Endothelial cell of umbilical vein (primary cell): ENCODE data around the gene PDSS1. TPM values are rescaled to one million over a fixed set of nuclear protein-coding genes. Genes with fewer than 3 reads are reported as not detected.
A peak's percentile ranks its signal among the peaks of the same experiment; 100 is the strongest.
"Not testable (repeated sequence)": the region's sequence is repeated elsewhere in the genome, so short reads cannot be mapped to it uniquely, and the experiment has no call there.

Experiments
- BruUV-seq: library from RNA; stranded (reverse); fragments of 400-500 nt; replicated peaks from 2 replicates; lab custom pipeline; 2021; lab: Mats Ljungman, UMichigan
- CTCF ChIA-PET: fragments of 300-600, 350-600 bp; sonication (Branson Sonifier 250); formaldehyde crosslinking; loops from one replicate; lab custom pipeline; 2021; ENCODE audit warnings: antibody characterized with exemption, inconsistent platforms; lab: Charles Lee
- POLR2A ChIA-PET: fragments of 300-600, 350-600 bp; sonication (Branson Sonifier 250); formaldehyde crosslinking; loops from one replicate; lab custom pipeline; 2021; ENCODE audit warnings: antibody characterized with exemption, inconsistent platforms; lab: Charles Lee
- DNase-seq: peaks from one replicate; pipeline ENCODE4 v3.0.0-alpha.2; 2011; ENCODE audit warnings: low read depth, low spot score
- FAIRE-seq: peaks from 2 replicates; lab custom pipeline; 2011; peaks lifted over from hg19 to GRCh38; lab: Jason Lieb, UNC
- H2AFZ ChIP-seq: 2 replicates; pipeline ENCODE4 v1.6.0; 2012; ENCODE audit warnings: low read depth, low read length, control low read depth, inconsistent platforms
- H3K27ac ChIP-seq: 2 replicates; pipeline ENCODE4 v1.5.1; 2011; ENCODE audit warnings: low read depth, mild to moderate bottlenecking, control low read depth, low read length, moderate library complexity; ENCODE audit not compliant: insufficient read depth
- H3K27me3 ChIP-seq, 2 experiments: 2 replicates each; pipeline versions ENCODE4 v1.6.0 to v1.6.1; 2011; ENCODE audit warnings: low read length in 2 of 2, mixed read lengths in 1 of 2; ENCODE audit not compliant: control insufficient read depth in 2 of 2, insufficient read depth in 2 of 2
- H3K36me3 ChIP-seq, 2 experiments: 2 replicates in 1 of 2; 3 replicates in 1 of 2; pipeline ENCODE4 v1.5.1; 2011; ENCODE audit warnings: low read length in 2 of 2, mild to moderate bottlenecking in 1 of 2, moderate library complexity in 1 of 2; ENCODE audit not compliant: control insufficient read depth in 2 of 2, insufficient read depth in 2 of 2; ENCODE audit errors: extremely low read depth in 1 of 2
- H3K4me1 ChIP-seq: 3 replicates; pipeline ENCODE4 v1.5.1; 2011; ENCODE audit warnings: mild to moderate bottlenecking, low read length; ENCODE audit not compliant: control insufficient read depth, insufficient read depth; ENCODE audit errors: extremely low read depth
- H3K4me2 ChIP-seq: 2 replicates; pipeline ENCODE4 v1.6.1; 2011; ENCODE audit warnings: low read length, control low read depth, mixed read lengths; ENCODE audit not compliant: insufficient read depth
- H3K4me3 ChIP-seq, 3 experiments: fragments of 200-600 bp in 1 of 3; sonication (generic), shearing (Covaris generic) in 1 of 3; replicated peaks in 1 of 3; 2 replicates each; pipeline ENCODE4 v1.5.1; 2011 to 2016; ENCODE audit warnings: control low read depth in 3 of 3, low read length in 3 of 3, mild to moderate bottlenecking in 2 of 3, inconsistent platforms in 1 of 3, low read depth in 1 of 3, moderate library complexity in 1 of 3; ENCODE audit not compliant: insufficient read depth in 1 of 3
- H3K79me2 ChIP-seq: 2 replicates; pipeline ENCODE4 v1.6.0; 2012; ENCODE audit warnings: low read length, inconsistent platforms; ENCODE audit not compliant: control insufficient read depth, insufficient read depth
- H3K9ac ChIP-seq: replicated peaks from 2 replicates; pipeline ENCODE3; 2011; ENCODE audit warnings: low read length, control low read depth; ENCODE audit not compliant: insufficient read depth; ENCODE audit errors: extremely low read depth
- H3K9me1 ChIP-seq: replicated peaks from 3 replicates; pipeline ENCODE4 v1.6.0; 2011; ENCODE audit warnings: mild to moderate bottlenecking, low read length; ENCODE audit not compliant: control insufficient read depth, insufficient read depth; ENCODE audit errors: extremely low read depth
- H3K9me3 ChIP-seq: replicated peaks from 2 replicates; pipeline ENCODE4 v1.5.1; 2012; ENCODE audit warnings: low read length, inconsistent platforms; ENCODE audit not compliant: control insufficient read depth, insufficient read depth
- H4K20me1 ChIP-seq: replicated peaks from 2 replicates; pipeline ENCODE3; 2011; ENCODE audit warnings: mild to moderate bottlenecking, low read length; ENCODE audit not compliant: control insufficient read depth, insufficient read depth; ENCODE audit errors: extremely low read depth
- EZH2 ChIP-seq: IDR thresholded peaks from 2 replicates; pipeline ENCODE4 v1.6.1; 2012; ENCODE audit warnings: borderline replicate concordance, low read depth, mild to moderate bottlenecking, moderate library complexity, low read length, inconsistent platforms; ENCODE audit not compliant: severe bottlenecking
- FOS ChIP-seq: IDR thresholded peaks from 2 replicates; pipeline ENCODE4 v1.6.1; 2011; ENCODE audit warnings: mild to moderate bottlenecking, low read length, moderate library complexity, borderline replicate concordance; ENCODE audit not compliant: insufficient read depth
- GATA2 ChIP-seq: IDR thresholded peaks from 2 replicates; pipeline ENCODE4 v1.7.0; 2011; ENCODE audit warnings: low read depth, mild to moderate bottlenecking, moderate library complexity, mixed read lengths, low read length; ENCODE audit not compliant: insufficient read length, insufficient read depth
- JUN ChIP-seq: IDR thresholded peaks from 2 replicates; pipeline ENCODE4 v1.6.1; 2011; ENCODE audit warnings: borderline replicate concordance, low read depth; ENCODE audit not compliant: insufficient read length, insufficient read depth
- MYC ChIP-seq: IDR thresholded peaks from one replicate; pipeline ENCODE4 v1.6.1; 2011; ENCODE audit warnings: mild to moderate bottlenecking, low read depth, low read length
- POLR2AphosphoS5 ChIP-seq: IDR thresholded peaks from 2 replicates; pipeline ENCODE4 v1.6.1; 2012; ENCODE audit warnings: low read depth, mild to moderate bottlenecking, control low read depth, low read length, moderate library complexity; ENCODE audit not compliant: insufficient read depth
- dilution Hi-C: fragments of 300-500 bp; cut with MboI; formaldehyde crosslinking; loops from one replicate; pipeline ENCODE4 v1.15.0; 2019; ENCODE audit warnings: low sequenced_read_pairs; ENCODE audit not compliant: extremely low pct_ligation_motif_present
- intact Hi-C: fragments of 100-400 bp; cut with micrococcal nuclease; formaldehyde crosslinking; loops from one replicate; pipeline ENCODE4 v1.10.0; 2022
- polyA plus RNA-seq, 4 experiments: library from polyadenylated mRNA; depleted of rRNA in 3 of 4; stranded (reverse) in 3 of 4; unstranded in 1 of 4; fragments of >200 nt; gene quantifications; 2 replicates each; pipeline versions ENCODE4 v1.2.1 to v1.2.3, GENCODE V29; 2011 to 2012; ENCODE audit warnings: missing spikeins in 1 of 4
- total RNA-seq: library from RNA; stranded (reverse); gene quantifications from 2 replicates; pipeline ENCODE4 v1.2.3, GENCODE V29; 2021
- TF ChIP-seq, protein P1 (sequence below), 2 donors: IDR thresholded peaks; 1 replicate in 1 of 2; 2 replicates in 1 of 2; pipeline ENCODE4 v1.5.1; 2011; ENCODE audit warnings: low read length in 2 of 2, mild to moderate bottlenecking in 2 of 2, moderate library complexity in 2 of 2, control low read depth in 1 of 2, inconsistent platforms in 1 of 2, low read depth in 1 of 2; ENCODE audit not compliant: insufficient read depth in 1 of 2; ENCODE audit errors: extremely low read depth in 1 of 2
- TF ChIP-seq, protein P2 (sequence below): IDR thresholded peaks from 2 replicates; pipeline ENCODE4 v1.6.1; 2011; ENCODE audit not compliant: insufficient read depth, insufficient read length

PDSS1 gene
- total and polyA plus RNA-seq, 2 donors (not counting 3 experiments of a cell fraction or from before 2014, with no cell fraction given) = 9.1 to 11.3 TPM

DNA sequence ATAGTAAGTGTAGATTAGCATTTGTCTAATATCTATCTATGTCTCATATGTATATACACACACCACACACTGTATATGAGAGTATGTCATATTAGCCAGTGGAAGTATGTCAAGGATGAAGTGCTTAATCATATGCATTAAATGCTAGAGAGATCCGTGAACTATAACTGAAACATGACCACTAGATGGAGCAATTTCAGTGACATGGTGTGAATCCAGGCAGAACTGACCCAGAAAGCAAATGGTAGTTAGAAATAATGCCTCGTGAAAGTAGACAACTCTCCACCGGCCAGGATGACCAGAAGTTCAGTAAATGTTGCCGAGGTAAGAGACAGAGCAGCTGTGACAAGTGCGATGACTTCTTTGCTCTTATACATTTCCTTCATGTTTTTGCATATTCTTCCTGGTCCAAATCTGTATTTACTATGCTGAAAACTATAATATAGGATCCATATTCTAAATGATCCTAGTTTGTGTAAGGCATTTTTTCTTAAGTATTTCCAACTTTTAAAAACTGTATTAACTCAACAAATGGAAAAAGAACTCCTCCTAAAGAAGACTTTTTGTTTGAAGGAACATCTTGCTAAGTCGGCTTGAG is 12.7 kb upstream of the PDSS1 start:
- DNase-seq (peak; percentile 55), FAIRE-seq (peak; percentile 72)
- intact Hi-C loops = loop anchor here (1.0 kb wide), 1 partner anchor 198 kb away; no protein-coding TSS in a partner anchor
- H3K9me3 ChIP-seq, H3K27ac ChIP-seq, H3K36me3 ChIP-seq, H3K4me3 ChIP-seq, H3K4me2 ChIP-seq, H3K27me3 ChIP-seq, H3K79me2 ChIP-seq, H3K9me1 ChIP-seq, H2AFZ ChIP-seq, dilution Hi-C loops, H3K9ac ChIP-seq, H3K4me1 ChIP-seq, POLR2A ChIA-PET, H4K20me1 ChIP-seq, BruUV-seq: not testable (repeated sequence)
- TF ChIP-seq, protein P1, sequence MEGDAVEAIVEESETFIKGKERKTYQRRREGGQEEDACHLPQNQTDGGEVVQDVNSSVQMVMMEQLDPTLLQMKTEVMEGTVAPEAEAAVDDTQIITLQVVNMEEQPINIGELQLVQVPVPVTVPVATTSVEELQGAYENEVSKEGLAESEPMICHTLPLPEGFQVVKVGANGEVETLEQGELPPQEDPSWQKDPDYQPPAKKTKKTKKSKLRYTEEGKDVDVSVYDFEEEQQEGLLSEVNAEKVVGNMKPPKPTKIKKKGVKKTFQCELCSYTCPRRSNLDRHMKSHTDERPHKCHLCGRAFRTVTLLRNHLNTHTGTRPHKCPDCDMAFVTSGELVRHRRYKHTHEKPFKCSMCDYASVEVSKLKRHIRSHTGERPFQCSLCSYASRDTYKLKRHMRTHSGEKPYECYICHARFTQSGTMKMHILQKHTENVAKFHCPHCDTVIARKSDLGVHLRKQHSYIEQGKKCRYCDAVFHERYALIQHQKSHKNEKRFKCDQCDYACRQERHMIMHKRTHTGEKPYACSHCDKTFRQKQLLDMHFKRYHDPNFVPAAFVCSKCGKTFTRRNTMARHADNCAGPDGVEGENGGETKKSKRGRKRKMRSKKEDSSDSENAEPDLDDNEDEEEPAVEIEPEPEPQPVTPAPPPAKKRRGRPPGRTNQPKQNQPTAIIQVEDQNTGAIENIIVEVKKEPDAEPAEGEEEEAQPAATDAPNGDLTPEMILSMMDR (IDR thresholded peaks at IDR 0.05; ENCODE audit: extremely low read depth in 1 of 2, insufficient read depth in 1 of 2, low read depth in 1 of 2, low read length in 2 of 2) = peak; percentile 40 to 43
- CTCF ChIA-PET = interaction anchor here (1.0 to 6.6 kb wide), 3 partner anchors 42 to 198 kb away, joined by 3 to 32 read pairs (median 3); partner anchors contain the start of gene ABI1

DNA sequence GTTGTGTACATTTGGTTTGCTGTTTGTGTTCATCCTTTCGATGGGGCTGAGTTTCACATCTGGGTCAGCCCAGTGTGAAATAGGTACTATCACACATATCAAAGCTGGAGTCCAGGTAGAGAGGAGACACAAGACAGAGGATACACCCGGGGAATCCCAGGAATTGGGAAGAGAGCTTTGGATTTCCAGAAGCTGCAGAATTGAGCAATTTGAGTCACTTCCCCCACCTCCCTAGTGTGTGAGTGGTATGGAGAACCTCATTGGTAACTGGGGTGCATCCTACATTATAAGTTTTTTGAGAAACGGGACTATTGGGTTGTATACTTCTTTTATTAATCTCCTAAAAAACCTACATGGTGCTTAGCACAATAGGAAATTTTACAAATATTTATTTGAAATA is 12.1 kb upstream of the PDSS1 start:
- intact Hi-C loops (no loop called here), dilution Hi-C loops (no loop called here)
- BruUV-seq = no TSS peak
- no peak for DNase-seq
- H3K9me1 ChIP-seq = no peaks in the 10 kb centered on the region
- no peak overlapping the region for H3K27ac ChIP-seq
- peaks cover 2% of the 10 kb centered on the region for H3K4me1 ChIP-seq
- no peaks in the 10 kb centered on the region for H4K20me1 ChIP-seq
- H3K27me3 ChIP-seq = peaks cover 0 to 2% of the 10 kb centered on the region in 2 experiments
- ChIA-PET POLR2A (no interaction called here), CTCF (interaction anchor here (0.6 to 6.6 kb wide), 3 partner anchors 41 to 334 kb away, joined by 3 to 32 read pairs (median 8); no protein-coding TSS in a partner anchor)
- H3K36me3 ChIP-seq = no peaks in the 10 kb centered on the region
- H3K4me2 ChIP-seq = no peak overlapping the region
- H3K9me3 ChIP-seq = no peaks in the 10 kb centered on the region
- no peak for TF ChIP-seq FOS
- TF ChIP-seq, protein P1 (IDR thresholded peaks at IDR 0.05; ENCODE audit: extremely low read depth in 1 of 2, insufficient read depth in 1 of 2, low read depth in 1 of 2, low read length in 2 of 2) = no peak
- TF ChIP-seq JUN = no peak
- no peak for TF ChIP-seq EZH2
- no peak for TF ChIP-seq MYC
- TF ChIP-seq POLR2AphosphoS5 = no peak
- no peak for TF ChIP-seq GATA2
- TF ChIP-seq, protein P2, sequence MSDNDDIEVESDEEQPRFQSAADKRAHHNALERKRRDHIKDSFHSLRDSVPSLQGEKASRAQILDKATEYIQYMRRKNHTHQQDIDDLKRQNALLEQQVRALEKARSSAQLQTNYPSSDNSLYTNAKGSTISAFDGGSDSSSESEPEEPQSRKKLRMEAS = no peak
- H3K4me3 ChIP-seq = no peak overlapping the region
- FAIRE-seq = no peak
- H3K79me2 ChIP-seq = no peaks in the 10 kb centered on the region
- no peak overlapping the region for H2AFZ ChIP-seq
- no peak overlapping the region for H3K9ac ChIP-seq
